Neural cell (in vitro differentiated cells): ENCODE data around the gene DCAF11.

Source experiments
- EP300 ChIP-seq: fragments of 450-650 bp; conservative IDR thresholded peaks from 2 replicates; pipeline ENCODE4 v1.6.1; 2014; ENCODE audit warnings: antibody characterized with exemption, mild to moderate bottlenecking, moderate library complexity; ENCODE audit not compliant: poor library complexity, severe bottlenecking
- TF ChIP-seq, protein P1 (sequence below): fragments of 450-650 bp; IDR thresholded peaks from 2 replicates; pipeline ENCODE4 v1.5.1; 2014; ENCODE audit warnings: antibody characterized with exemption, mild to moderate bottlenecking, moderate library complexity; ENCODE audit not compliant: poor library complexity, severe bottlenecking

DNA sequence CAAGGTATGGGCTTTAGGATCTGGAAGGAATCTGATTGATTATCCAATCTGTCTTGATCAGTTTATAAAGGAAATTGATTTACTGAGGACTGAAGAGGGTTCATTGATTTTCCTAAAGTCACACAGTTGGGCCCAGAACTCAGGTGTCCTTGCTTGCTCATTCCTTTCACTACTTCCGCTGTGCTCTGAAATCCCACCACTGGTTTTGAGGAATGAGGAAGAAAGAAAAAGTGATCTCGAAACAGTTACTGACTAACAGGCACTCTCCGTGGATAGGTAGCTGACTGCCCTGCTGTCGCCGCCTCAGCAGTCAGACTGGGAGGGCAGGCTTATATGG lies 15.8 kb downstream of the DCAF11 start, which contains the start of gene FITM1:
- TF ChIP-seq, protein P1, sequence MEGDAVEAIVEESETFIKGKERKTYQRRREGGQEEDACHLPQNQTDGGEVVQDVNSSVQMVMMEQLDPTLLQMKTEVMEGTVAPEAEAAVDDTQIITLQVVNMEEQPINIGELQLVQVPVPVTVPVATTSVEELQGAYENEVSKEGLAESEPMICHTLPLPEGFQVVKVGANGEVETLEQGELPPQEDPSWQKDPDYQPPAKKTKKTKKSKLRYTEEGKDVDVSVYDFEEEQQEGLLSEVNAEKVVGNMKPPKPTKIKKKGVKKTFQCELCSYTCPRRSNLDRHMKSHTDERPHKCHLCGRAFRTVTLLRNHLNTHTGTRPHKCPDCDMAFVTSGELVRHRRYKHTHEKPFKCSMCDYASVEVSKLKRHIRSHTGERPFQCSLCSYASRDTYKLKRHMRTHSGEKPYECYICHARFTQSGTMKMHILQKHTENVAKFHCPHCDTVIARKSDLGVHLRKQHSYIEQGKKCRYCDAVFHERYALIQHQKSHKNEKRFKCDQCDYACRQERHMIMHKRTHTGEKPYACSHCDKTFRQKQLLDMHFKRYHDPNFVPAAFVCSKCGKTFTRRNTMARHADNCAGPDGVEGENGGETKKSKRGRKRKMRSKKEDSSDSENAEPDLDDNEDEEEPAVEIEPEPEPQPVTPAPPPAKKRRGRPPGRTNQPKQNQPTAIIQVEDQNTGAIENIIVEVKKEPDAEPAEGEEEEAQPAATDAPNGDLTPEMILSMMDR = no peak
- TF ChIP-seq EP300 = no peak
